T-helper 1 cell treated with Interleukin-12 subunit alpha and Interleukin-12 subunit beta and Interleukin-4 antibody, amounts not matched to agents 30 ng/mL and 1 ng/mL, for 36 hours (primary cell): ENCODE measurements around the gene FOXK1. TPM values are rescaled to one million over a fixed set of nuclear protein-coding genes. Genes with fewer than 3 reads are reported as not detected.

Experiments used
- intact Hi-C: fragments of 100-400 bp; cut with micrococcal nuclease; formaldehyde crosslinking; loops from one replicate; pipeline ENCODE4 v1.15.1; 2024
- total RNA-seq: library from RNA; stranded (reverse); gene quantifications from 2 replicates; pipeline ENCODE4 v1.2.3, GENCODE V29; 2022

The FOXK1 gene
- total RNA-seq, 1 donor from 2014 or later, result 39.5 TPM

DNA sequence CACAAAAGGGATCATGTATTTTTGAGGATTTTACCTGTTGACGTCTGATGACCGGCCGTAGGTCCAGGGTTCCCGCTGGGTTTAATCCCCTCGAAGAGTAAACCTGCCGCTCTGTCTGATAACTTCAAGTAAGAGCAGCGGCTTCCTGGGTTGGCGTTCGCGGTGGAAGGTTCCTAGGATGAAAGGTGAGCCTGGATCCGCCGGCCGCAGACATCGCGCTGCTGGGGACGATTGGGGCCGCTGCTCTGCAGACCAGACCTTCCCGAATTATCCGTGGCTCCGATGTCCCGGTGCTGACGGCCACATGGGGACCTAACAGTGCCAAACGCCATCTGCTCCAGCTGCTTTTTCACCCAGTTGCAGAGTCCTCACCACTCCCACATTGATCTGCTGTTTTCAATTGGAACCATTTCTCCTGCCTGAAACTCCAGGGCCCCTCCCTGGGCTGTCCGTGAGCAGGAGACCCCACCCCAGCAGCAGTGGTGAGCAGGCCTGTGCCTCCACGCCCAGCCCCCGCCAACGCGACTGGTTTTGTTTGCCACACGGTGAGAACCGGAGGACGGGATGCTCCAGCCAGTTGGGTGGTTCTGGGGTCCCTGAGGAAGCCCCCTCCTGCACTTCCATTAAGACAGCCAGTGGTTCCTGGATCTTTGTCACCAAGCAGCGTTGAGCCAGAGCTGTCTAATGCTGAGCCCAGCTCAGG, 81.1 kb downstream of the FOXK1 start:
- intact Hi-C loops, result no loop called here

DNA sequence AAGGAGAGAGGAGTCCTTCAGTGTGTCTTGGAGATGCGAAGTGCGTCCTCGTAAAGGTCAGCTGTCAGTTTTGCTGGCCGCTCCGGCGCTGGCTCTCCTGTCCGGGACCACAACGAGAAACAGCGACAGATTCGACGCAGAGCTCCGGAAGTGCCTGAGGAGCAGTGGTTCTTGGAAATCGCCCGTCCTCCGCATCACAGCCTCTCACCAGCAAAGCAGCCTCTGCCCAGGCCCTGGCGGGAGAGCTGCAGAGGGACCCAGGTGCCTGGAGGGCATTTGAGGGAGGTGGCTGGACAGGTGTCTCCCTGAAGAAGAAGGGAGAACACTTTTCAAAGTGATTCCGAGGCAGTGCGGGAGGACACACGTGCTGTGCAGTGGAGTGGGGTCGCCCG, 81.7 kb downstream of the FOXK1 start:
- intact Hi-C loops, result no loop called here

DNA sequence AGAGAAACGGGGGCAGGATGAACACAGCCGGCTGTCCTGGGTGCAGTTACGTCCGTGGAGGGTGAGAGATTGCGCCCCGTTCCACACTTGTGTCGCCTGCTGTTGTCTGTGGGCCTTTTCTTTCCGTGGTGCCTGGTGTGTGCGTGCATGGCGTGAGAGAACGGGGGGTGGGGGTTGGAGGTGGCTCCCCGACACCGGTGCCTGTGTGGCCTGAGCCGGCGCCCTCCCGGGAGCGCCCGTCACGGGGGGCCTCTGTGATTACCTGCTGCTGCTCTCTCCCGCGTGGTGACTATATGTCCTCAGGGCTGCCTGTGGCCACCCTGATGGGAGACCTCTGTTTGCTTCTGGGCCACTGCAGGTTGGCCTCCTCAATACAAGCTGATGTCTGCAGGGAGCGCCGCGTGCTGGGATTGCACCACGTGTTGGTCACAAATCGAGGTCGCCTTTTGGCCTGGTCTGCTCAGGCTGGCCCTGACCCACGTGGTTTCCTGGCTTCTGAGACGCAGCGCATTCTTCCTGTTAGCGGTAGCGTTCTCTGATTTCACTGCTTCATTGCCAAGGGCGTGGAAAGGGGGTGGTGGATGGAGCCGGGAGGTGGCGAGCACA, 82.4 kb downstream of the FOXK1 start:
- intact Hi-C loops, result no loop called here

DNA sequence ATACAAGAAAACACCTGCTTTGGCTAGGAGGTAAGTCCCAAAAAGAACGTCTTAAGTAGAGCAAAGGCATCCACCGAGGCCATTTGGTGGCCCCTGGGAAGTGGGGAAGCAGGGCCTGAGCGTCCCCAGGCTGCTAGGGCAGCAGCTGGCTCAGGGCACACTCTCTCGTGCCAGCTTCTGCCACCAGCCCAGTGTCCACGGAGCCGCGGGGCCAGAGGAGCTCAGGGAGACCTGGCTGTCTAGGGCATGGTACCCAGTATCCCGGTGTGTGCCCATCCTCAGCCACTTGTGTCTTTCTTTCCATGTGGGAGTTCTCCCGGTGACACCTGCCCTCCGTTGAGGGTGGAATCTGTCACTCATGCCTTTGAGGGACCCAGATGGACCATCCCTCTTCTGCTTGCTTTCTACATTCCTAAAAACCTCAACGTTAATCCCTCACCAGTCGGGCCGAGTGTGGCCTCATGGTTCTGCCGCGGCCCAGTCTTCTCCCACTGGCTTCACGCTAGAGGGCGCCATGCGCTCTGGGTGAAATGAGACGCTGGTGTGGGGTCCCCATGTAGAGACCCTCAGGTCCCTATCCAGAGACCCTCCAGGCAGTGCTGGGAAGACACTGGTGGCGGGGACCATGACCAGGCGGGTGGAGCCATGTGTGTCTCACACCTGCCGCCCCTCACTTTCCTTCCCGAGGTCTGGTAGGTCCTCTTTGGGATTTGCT, 83.8 kb downstream of the FOXK1 start:
- intact Hi-C loops, result no loop called here

DNA sequence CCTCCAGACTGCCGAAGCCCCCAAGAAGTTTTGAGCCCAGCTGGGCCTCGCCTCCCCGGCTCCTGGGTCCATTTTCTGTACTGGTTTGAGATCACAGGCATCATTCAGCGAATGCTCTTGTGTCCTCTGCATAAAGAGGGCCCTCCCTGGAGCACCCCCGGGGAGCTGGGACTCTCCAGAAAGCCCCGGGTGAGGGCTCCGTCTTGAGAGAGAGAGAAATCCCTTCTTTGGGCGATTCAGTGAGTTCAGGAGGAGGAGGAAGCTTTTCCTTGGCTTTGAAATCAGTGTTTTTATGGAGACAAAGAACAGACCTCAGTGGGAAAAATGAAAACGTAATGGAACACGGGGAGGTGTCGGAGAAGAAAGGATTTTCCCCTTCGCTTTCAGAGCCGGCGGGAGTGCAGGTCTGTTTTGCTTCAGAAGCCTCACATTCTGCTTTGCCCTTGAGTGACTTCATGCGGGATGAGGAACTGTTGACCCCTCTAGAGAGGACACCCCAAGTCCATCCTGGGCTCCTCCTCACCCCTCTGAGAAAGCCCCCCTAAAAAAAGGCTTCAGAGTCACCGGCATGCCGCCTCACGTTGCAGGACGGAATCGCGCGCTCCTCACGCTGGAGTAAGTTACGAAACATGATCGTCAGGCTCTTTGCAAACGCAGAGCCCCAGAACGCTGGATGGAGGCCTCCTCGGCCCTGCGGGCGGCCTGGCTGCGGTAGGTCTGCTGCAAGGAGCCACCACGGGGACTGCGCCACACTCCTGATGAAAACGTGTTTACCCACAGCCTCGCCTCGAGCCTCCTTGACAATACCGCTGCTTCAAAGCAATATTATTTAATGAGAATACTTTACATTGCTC, 84.8 kb downstream of the FOXK1 start:
- intact Hi-C loops, result no loop called here

DNA sequence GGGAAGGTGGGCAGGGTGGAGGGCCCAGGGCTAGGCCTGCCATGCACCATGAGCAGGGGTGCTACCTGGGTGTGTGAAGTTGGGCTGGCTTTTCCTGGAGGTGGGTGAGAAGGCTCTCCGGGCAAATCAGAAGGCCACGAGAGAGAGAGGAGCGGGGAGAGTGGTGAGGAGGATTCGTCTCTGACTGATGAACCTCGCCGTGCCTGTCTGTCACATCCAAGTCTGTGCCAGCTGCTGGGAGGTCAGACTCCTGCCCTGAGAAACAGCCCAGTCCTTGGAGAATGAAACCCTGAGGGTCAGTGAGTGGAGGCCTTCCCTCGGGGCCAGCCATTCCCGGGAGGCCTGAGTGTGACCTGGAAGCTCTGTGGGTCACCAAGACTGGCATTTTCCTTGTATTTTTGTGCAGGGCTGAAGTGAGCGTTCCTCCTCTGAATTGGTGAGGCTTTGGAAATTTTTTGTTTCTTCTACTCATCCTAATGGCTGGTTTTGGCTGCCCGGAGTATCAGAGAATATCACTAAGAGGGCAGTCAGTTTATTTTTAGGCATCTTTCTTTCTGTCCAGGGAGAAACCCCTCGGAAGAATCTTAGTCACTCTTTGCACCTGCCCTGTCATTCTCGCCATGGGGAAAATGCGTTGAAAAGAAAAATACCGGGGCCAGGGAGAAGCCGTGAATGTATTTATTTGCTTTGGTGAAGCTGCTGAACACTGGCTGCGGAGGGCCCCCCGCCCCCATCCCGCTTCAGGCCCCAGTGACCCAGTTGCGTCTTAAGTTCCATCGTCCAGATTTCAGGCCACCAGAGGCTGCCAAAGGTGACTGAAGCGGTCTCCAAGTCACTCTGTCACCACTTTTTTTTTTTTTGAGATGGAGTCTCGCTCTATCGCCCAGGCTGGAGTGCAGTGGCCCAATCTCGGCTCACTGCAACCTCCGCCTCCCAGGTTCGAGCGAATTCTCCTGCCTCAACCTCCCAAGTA, 86.8 kb downstream of the FOXK1 start:
- intact Hi-C loops, result no loop called here

DNA sequence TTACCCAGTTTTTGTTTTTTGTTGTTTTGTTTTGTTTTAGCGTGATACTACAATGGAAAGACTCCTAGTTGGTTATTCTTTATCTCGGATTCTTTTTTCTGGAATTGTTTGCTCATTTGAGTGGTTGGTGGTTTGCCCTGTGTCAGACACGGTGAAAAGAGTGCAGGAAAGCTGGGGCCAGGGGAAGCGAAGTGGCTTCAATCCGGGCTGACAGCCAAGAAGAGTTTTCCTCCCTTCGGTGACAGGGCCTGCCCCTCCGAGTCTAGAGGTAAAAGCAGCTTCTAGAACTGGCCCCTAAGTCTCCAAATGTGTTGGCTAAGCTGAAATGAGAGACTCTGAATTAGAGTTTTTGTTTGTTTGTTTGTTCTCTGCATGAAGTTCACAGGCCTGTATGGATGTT, 87.7 kb downstream of the FOXK1 start:
- intact Hi-C loops, result no loop called here

DNA sequence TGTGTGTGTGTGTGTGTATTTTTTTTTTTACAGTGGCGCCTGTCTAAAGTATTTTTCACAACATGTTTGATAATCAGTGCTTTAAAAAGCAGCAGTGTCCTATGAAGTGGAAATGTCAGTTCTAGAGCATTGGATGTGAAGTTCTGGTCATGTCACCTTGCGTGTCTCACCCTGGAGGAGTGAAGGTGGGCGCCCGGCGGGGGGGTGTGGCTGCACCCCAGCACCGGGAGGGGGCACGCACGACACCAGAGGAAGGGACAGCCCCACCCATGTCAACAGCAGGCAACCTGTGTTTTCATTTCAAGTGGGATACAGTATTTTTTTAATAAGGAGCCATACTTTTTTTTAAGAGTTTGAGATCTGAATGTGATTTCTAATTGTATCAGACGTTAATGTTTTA, 88.8 kb downstream of the FOXK1 start:
- intact Hi-C loops, result no loop called here

DNA sequence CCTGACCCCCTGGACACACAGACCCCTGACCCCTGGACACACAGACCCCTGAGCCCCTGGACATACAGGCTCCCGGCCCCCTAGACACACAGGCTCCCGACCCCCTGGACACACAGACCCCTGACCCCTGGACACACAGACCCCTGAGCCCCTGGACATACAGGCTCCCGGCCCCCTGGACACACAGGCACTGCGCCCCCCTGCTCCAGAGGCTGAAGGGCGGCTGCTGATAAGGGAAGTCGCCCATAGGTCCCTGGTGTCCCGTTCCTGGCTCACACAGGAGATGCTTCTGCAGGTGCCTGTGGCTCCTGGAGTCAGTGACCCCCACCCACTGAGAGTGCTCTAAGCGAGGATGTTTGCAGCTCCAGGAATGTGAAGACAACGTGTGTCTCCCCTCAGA, 89.6 kb downstream of the FOXK1 start:
- intact Hi-C loops, result no loop called here

DNA sequence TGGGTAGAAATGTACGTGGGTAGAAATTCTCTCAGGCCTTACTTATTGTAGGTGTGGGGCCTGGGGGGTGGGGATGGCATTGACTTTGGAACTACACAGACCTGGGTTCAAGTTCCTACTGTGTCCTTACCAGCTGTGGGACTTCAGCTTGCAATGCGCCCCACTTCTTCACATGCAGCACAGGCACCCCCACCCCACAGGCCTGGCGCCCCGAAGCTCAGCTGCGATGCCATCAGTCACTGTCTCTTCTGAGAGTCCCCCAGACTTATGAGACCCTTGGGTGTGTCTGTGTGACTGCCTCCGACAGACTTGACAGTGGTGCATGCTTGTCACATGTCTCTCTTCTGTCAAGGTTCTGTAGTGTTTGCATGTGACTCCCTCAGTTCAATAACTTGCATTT, 90.2 kb downstream of the FOXK1 start:
- intact Hi-C loops, result no loop called here

DNA sequence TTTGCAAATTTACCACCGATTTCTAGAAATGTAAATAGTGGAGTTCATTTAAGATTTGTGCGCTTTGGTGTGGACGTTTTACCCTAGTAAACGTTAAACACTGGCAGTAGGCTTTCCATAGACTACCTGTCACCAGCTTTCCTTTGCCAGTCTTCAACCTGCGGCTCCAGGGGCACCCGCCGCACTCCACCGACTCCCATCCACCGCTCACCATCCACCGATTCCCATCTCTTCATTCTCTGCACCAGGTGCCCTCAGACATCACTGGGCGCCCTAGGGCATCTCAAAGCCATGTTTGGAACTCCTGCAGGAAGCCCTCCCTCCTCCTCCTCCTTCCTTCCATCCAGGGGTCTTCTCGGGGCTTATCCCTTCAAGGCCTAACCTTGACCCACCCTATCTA, 91.9 kb downstream of the FOXK1 start:
- intact Hi-C loops, result loop anchor here (2.0 kb wide), 1 partner anchor 89 kb away; no protein-coding TSS in a partner anchor

DNA sequence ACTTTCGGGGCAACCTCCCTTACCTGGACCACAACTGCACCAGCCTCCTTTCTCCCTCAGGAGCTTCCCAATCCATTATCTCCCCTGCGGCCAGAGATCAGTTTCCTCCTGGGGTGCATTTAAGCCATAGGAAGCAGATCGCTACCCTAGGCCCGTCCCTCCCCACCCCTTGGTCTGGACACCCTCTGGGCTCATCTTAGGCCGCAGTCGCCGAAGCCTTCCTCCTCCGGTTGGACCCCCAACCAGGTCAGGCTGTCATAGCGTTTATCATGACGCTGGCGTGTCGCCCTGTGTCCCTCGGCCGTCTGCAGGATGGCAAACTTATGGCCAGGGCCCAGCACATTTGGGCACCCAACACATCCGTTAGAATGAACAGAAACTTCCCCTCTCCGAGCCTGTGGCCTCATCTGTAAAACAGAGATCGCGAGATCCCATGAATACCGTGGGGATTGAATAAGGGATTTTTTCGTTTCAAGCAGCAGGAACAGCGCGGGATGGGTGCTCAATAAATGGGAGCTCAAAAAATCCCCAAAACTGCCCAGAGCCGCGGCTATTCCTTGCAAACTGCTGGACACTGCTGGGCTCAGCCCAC, 92.7 kb downstream of the FOXK1 start:
- intact Hi-C loops, result loop anchor here (2.0 kb wide), 1 partner anchor 90 kb away; no protein-coding TSS in a partner anchor

DNA sequence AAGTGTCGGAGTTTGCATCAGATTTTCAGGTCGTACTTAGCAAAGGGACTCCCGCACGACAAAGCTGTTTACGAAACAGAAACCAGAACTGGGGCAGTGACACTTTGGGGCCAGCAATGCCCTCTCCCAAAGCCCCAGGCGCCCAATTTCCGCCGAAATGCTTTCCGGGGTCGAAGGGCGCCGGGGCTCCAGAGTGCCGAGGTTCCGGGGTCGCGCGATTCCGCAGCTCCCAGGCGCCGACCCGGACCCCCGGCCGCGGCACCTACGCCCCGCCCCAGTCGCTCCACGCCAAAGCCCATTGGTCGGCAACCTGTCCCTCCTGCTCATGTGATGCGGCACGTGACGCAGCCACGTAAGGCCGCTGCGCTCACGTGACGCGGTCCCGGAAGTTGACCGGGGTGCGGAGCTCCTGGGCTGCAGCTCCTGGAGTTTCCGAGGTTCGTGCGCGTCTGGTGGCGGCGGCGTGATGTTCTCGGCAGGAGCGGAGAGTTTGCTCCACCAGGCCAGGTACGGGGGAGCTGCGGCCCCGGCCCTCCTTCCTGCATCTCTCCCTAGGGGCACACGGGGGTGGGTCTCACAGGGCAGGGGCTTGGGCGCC, 93.3 kb downstream of the FOXK1 start, which contains the start of gene AP5Z1:
Gene AP5Z1 (plus strand): TSS at position 374 of the 598 bp plus-strand sequence. CDS start 93 bp downstream, at position 467.
- intact Hi-C loops, result loop anchor here (2.0 kb wide), 1 partner anchor 91 kb away; no protein-coding TSS in a partner anchor

DNA sequence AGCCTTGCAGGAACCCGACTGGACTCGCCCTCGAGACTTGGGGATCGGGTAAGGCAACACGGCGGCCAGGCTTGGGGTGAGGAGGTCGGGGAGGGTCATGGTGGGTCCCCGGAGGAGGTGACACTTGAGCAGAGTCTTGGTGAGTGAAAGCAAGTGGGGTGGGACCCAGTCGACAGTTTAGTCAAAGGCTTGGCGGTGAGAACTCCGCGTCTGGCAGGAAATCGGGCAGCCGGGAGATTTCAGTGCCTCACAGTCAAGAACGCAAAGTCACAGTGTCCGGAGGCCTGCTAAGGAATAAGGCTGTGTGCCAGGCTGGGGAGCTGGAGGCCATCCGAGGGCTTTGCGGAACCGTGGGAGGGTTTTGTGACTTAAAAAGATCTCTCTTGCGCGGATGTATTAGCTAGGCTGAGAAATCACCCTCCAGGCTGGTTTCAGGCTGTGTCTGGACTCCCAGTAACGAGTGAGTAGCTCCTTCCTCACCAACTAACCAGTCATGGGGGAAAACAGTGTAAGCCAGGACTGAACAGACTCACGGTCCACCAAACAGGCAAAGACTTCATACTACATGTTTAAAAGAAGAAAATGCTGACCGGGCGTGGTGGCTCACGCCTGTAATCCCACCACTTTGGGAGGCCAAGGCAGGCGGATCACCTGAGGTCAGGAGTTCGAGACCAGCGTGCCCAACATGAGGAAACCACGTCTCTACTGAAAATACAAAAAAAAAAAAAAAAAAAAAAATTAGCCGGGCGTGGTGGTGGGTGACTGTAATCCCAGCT, 93.9 kb downstream of the FOXK1 start:
- intact Hi-C loops, result loop anchor here (1.0 to 2.0 kb wide), 6 partner anchors 16 to 134 kb away; no protein-coding TSS in a partner anchor

DNA sequence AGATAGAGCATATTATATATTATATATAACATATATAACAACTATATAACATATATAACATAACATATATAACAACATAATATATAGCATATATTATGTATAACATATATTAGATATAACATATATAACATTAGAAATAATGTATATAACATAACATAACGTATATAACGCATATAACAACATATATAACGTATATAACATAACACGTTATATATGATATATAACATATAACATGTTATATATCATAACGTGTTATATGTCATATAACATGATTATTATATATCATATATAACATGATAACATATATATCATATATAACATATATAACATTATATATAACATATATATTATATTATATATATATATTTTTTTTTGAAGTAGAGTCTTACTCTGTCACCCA, 97.0 kb downstream of the FOXK1 start:
- intact Hi-C loops, result no loop called here

DNA sequence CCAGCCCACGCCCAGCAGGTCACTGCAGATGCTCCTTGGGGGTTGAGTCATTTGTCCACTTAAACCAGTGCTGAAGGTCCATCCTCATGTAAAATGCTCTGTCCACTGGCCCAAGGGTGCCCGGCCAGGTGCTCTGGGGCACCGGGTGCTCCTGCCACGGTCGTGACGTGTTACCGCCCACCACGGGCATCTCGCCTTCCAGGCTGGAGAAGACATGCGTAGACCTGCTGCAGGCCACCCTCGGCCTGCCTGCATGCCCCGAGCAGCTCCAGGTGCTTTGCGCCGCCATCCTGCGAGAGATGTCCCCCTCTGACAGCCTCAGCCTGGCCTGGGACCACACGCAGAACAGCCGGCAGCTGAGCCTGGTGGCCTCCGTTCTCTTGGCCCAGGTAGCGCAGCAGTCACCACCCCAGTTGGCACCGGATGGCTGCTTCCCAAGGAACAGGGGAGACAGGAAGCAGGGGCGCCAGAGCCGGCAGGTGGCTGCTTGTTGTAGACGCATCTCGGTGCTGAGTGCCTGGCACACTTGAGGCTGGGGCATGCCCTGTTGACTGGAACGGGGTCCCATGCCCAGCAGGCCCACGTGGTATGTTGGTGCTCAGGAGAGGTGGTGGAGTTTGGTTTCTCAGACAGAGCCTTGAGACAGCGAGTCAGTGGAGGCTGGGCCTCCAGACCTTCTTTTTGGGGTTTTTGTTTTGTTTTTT, 99.4 kb downstream of the FOXK1 start:
- intact Hi-C loops, result no loop called here

DNA sequence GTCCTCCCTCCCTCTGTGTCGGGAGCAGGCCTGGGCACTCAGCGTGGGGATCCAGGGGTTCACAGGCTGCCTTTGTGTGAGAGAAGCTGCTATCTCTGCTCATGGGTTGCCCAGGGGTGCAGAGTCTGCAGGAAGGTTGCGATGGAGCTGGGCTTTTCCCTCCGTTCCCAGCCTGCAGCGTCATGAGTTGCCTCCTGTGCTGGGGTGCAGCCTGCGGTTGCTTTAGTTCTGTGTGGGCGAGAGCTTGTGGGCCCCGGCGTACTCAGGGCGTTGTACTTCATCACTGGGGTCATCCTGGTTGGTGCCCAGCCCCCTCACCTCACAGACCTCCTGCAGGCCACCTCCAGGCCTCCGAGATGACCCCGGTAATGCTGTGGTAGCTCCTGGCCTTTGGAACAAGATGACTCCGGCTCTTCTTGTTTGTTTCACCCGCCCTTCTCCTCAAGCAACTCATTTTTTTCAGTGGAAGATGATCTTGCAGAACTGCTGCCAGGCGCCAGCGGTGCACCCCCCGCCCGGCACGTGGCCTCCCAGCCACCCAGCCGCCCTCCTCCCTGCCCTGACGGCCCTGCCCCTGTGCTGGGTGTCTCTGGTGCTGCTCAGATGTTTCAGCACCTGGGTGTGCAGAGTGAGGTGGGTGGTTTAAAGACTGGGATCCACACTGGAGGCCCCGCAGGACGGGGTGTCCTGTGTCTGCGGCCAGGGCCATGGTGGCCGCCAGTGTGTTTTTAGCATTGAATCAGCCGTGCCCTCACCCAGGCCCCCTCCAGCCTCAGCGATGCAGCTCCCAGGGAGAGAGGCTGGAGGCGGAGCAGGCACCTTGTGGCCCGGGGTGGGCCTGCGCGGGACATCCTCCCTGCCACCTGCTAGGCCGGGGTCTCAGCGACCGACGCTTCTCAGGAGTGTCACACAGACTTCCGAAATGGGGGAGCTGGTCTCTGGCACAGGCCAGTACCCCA, 100.5 kb downstream of the FOXK1 start:
- intact Hi-C loops, result no loop called here
